Measurements from ENCODE around the gene PPA1.
"Not testable (repeated sequence)": the region's sequence is repeated elsewhere in the genome, so short reads cannot be mapped to it uniquely, and the experiment has no call there.

DNA sequence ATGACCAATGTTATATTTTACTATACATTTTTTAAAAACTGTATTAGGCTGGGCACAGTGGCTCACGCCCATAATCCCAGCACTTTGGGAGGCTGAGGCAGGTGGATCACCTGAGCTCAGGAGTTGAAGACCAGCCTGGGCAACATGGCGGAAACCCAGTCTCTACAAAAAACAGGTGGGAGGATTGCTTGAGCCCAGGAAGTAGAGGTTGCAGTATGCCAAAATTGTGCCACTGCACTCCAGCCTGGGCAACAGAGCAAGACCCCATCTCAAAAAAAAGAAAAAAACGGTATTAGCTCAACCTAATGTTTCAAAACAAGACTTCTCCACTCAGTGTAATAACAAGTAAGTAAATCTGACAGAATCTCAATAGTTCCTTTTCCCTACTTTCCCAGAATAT lies 73.9 kb downstream of the PPA1 start:
- TF ChIP-seq, protein P1, sequence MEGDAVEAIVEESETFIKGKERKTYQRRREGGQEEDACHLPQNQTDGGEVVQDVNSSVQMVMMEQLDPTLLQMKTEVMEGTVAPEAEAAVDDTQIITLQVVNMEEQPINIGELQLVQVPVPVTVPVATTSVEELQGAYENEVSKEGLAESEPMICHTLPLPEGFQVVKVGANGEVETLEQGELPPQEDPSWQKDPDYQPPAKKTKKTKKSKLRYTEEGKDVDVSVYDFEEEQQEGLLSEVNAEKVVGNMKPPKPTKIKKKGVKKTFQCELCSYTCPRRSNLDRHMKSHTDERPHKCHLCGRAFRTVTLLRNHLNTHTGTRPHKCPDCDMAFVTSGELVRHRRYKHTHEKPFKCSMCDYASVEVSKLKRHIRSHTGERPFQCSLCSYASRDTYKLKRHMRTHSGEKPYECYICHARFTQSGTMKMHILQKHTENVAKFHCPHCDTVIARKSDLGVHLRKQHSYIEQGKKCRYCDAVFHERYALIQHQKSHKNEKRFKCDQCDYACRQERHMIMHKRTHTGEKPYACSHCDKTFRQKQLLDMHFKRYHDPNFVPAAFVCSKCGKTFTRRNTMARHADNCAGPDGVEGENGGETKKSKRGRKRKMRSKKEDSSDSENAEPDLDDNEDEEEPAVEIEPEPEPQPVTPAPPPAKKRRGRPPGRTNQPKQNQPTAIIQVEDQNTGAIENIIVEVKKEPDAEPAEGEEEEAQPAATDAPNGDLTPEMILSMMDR (conservative IDR thresholded peaks at IDR 0.05; ENCODE audit: low read depth, low read length) = not testable (repeated sequence)
- TF ChIP-seq CEBPB (IDR thresholded peaks at IDR 0.05; ENCODE audit: low read depth, low read length); POLR2A (IDR thresholded peaks at IDR 0.05; ENCODE audit: low read depth, low read length); SMC3 (IDR thresholded peaks at IDR 0.05; ENCODE audit: low read depth, low read length); RFX5 (IDR thresholded peaks at IDR 0.05; ENCODE audit: low read depth, low read length); MAFK (IDR thresholded peaks at IDR 0.05; ENCODE audit: low read depth, low read length); MXI1 (IDR thresholded peaks at IDR 0.05; ENCODE audit: borderline replicate concordance, low read depth, low read length): not testable (repeated sequence)

All from IMR-90 (cell line).